HG02798 (cell line): Measurements from ENCODE around the gene CTRB2.
"Not testable (repeated sequence)": the region's sequence is repeated elsewhere in the genome, so short reads cannot be mapped to it uniquely, and the experiment has no call there.

ENCODE experiments used
- ATAC-seq: cut with Tn5 transposase; IDR thresholded peaks from one replicate; pipeline ENCODE4 v1.9.1; 2021; ENCODE audit warnings: mild to moderate bottlenecking; ENCODE audit not compliant: unreplicated experiment, poor library complexity

CTRB2 gene

GRCh38 chr16:75243667-75244224 lies 36.8 kb upstream of the CTRB2 start:
- ATAC-seq = no peak

- ATAC-seq = not testable (repeated sequence)
Observed at GRCh38 chr16:75242436-75243078, 35.6 kb upstream of the CTRB2 start.

GRCh38 chr16:75241955-75242354 lies 35.0 kb upstream of the CTRB2 start:
- no peak for ATAC-seq

- no peak for ATAC-seq
Observed at GRCh38 chr16:75241412-75241811, 34.5 kb upstream of the CTRB2 start.

GRCh38 chr16:75240633-75241032 lies 33.7 kb upstream of the CTRB2 start:
- ATAC-seq = not testable (repeated sequence)

GRCh38 chr16:75239542-75240122 lies 32.7 kb upstream of the CTRB2 start:
- no peak for ATAC-seq

GRCh38 chr16:75238853-75239541 lies 32.0 kb upstream of the CTRB2 start:
- no peak for ATAC-seq

- ATAC-seq = no peak
Observed at GRCh38 chr16:75238132-75238852, 31.3 kb upstream of the CTRB2 start.

- ATAC-seq = no peak
Observed at GRCh38 chr16:75237398-75238131, 30.6 kb upstream of the CTRB2 start.

GRCh38 chr16:75236736-75237397 lies 29.9 kb upstream of the CTRB2 start:
- no peak for ATAC-seq

GRCh38 chr16:75236232-75236631 lies 29.3 kb upstream of the CTRB2 start:
- no peak for ATAC-seq

- no peak for ATAC-seq
Observed at GRCh38 chr16:75235721-75236193, 28.8 kb upstream of the CTRB2 start.

- ATAC-seq = no peak
Observed at GRCh38 chr16:75234856-75235696, 28.1 kb upstream of the CTRB2 start.

- ATAC-seq = no peak
Observed at GRCh38 chr16:75233611-75233938, 26.6 kb upstream of the CTRB2 start.

- ATAC-seq = no peak
Observed at GRCh38 chr16:75231570-75231969, 24.6 kb upstream of the CTRB2 start.

- ATAC-seq = no peak
Observed at GRCh38 chr16:75230471-75231110, 23.6 kb upstream of the CTRB2 start.

- ATAC-seq = no peak
Observed at GRCh38 chr16:75229172-75230031, 22.4 kb upstream of the CTRB2 start.
